Left colon (tissue), 2 donors: ENCODE measurements around the gene CFAP221. TPM values are rescaled to one million over a fixed set of nuclear protein-coding genes. Genes with fewer than 3 reads are reported as not detected.

Source experiments
- ATAC-seq: fragments of 200-7000 bp; cut with Tn5 transposase; one replicate; pipeline ENCODE4 v1.9.1; 2020; ENCODE audit warnings: mild to moderate bottlenecking, moderate library complexity
- DNase-seq, 2 donors: peaks; one replicate each; pipeline ENCODE4 v3.0.0-alpha.2; 2020
- intact Hi-C, 2 donors: fragments of 100-400 bp; cut with DNase I in 1 of 2; cut with micrococcal nuclease in 1 of 2; formaldehyde crosslinking; loops; one replicate each; pipeline versions ENCODE4 v1.11.2 to v1.14.0; 2022; cut with DNase I, micrococcal nuclease
- total RNA-seq, 2 donors: library from RNA; stranded (reverse); fragmentation: NEBNext Ultra II Directional; extraction: Animal tissue kit (Norgen Biotek cat#: 25700); gene quantifications; one replicate each; pipeline ENCODE4 v1.2.1, GENCODE V29; 2021
- donor health status: DM: no; HTN: no; CAD: no.
- donor health status: DM: yes; HTN: yes; CAD: no.

CFAP221 gene
- total RNA-seq, 2 donors from 2014 or later, result not detected

- ATAC-seq (no peak), DNase-seq (no peak)
- intact Hi-C loops, result no loop called here
Observed at GRCh38 chr2:119625226-119625625, 81.0 kb downstream of the CFAP221 start.

GRCh38 chr2:119629323-119629825 is 85.1 kb downstream of the CFAP221 start:
- no peak for ATAC-seq
- intact Hi-C loops, result no loop called here
- no peak for DNase-seq

- ATAC-seq, result no peak
- intact Hi-C loops, result no loop called here
- no peak for DNase-seq
Observed at GRCh38 chr2:119630121-119630520, 85.9 kb downstream of the CFAP221 start.

- ATAC-seq, result no peak
- intact Hi-C loops, result no loop called here
Observed at GRCh38 chr2:119637371-119637770, 93.1 kb downstream of the CFAP221 start.

GRCh38 chr2:119638246-119638645 is 94.0 kb downstream of the CFAP221 start:
- DNase-seq, result no peak
- ATAC-seq, result no peak
- intact Hi-C loops, result no loop called here

More at GRCh38 chr2:119637371-119637770, 93.1 kb downstream of the CFAP221 start:
- DNase-seq, result no peak

GRCh38 chr2:119638685-119639554 is 94.7 kb downstream of the CFAP221 start:
- intact Hi-C loops, result no loop called here
- ATAC-seq (no peak), DNase-seq (no peak)

- DNase-seq (peak; percentile 44 to 71), ATAC-seq (peak; percentile 87)
- intact Hi-C loops, result no loop called here
Observed at GRCh38 chr2:119641562-119642258, 97.5 kb downstream of the CFAP221 start.

GRCh38 chr2:119644186-119644585 is 99.9 kb downstream of the CFAP221 start:
- no peak for ATAC-seq
- intact Hi-C loops, result no loop called here
- no peak for DNase-seq

- intact Hi-C loops, result no loop called here
- no peak for ATAC-seq
- no peak for DNase-seq
Observed at GRCh38 chr2:119645173-119645855, 101.1 kb downstream of the CFAP221 start.

- no peak for DNase-seq
- intact Hi-C loops, result no loop called here
- ATAC-seq, result no peak
Observed at GRCh38 chr2:119646149-119646548, 101.9 kb downstream of the CFAP221 start.

- intact Hi-C loops, result no loop called here
- ATAC-seq (no peak), DNase-seq (no peak)
Observed at GRCh38 chr2:119647440-119648169, 103.4 kb downstream of the CFAP221 start.

GRCh38 chr2:119649364-119649917 is 105.2 kb downstream of the CFAP221 start:
- intact Hi-C loops, result no loop called here
- DNase-seq, result no peak
- no peak for ATAC-seq

GRCh38 chr2:119650206-119650605 is 106.0 kb downstream of the CFAP221 start:
- no peak for DNase-seq
- ATAC-seq, result no peak
- intact Hi-C loops, result loop anchor here in 1 of 2 donors (10.0 kb wide), 1 partner anchor 245 kb away; no protein-coding TSS in a partner anchor

- intact Hi-C loops, result loop anchor here in 1 of 2 donors (10.0 kb wide), 1 partner anchor 246 kb away; no protein-coding TSS in a partner anchor
- no peak for ATAC-seq
Observed at GRCh38 chr2:119650846-119651370, 106.7 kb downstream of the CFAP221 start.

GRCh38 chr2:119657466-119658145 is 113.4 kb downstream of the CFAP221 start:
- no peak for DNase-seq
- ATAC-seq, result no peak
- intact Hi-C loops, result loop anchor here in 1 of 2 donors (10.0 kb wide), 1 partner anchor 253 kb away; no protein-coding TSS in a partner anchor

More at GRCh38 chr2:119650846-119651370, 106.7 kb downstream of the CFAP221 start:
- DNase-seq, result no peak

- DNase-seq (no peak), ATAC-seq (peak; percentile 53)
- intact Hi-C loops, result loop anchor here in 1 of 2 donors (10.0 kb wide), 1 partner anchor 255 kb away; no protein-coding TSS in a partner anchor
Observed at GRCh38 chr2:119659601-119660342, 115.5 kb downstream of the CFAP221 start.

GRCh38 chr2:119660343-119660658 is 116.1 kb downstream of the CFAP221 start:
- ATAC-seq (no peak), DNase-seq (no peak)
- intact Hi-C loops, result no loop called here
